ENCODE measurements around the gene RBM8A.
A peak's percentile ranks its signal among the peaks of the same experiment; 100 is the strongest.

The RBM8A gene

GRCh38 chr1:145885738-145886287 lies 41.5 kb downstream of the RBM8A start, which contains the start of gene ANKRD35 (continued):
- TF ChIP-seq ZNF585B (tag by site-specific recombination; IDR thresholded peaks at IDR 0.05) (no peak), ZNF184 (tag by site-specific recombination; IDR thresholded peaks at IDR 0.05) (no peak), ZNF558 (tag by site-specific recombination; IDR thresholded peaks at IDR 0.05) (no peak), ZNF76 (tag by site-specific recombination; IDR thresholded peaks at IDR 0.05; ENCODE audit: borderline replicate concordance, low read depth) (no peak), ZBTB26 (tag by site-specific recombination; optimal IDR thresholded peaks at IDR 0.05) (no peak), ZNF639 (tag by site-specific recombination; IDR thresholded peaks at IDR 0.05) (no peak), ZNF324 (tag by site-specific recombination; IDR thresholded peaks at IDR 0.05) (no peak), KLF8 (tag by site-specific recombination; IDR thresholded peaks at IDR 0.05) (peak; percentile 81; the same call in 1 of the 2 replicates), ZNF658 (tag by site-specific recombination; IDR thresholded peaks at IDR 0.05) (no peak), ZNF335 (tag by site-specific recombination; conservative IDR thresholded peaks at IDR 0.05) (peak; percentile 70), SCRT2 (tag by site-specific recombination; IDR thresholded peaks at IDR 0.05) (peak; percentile 69; the same call in 1 of the 2 replicates), ZNF692 (tag by site-specific recombination; IDR thresholded peaks at IDR 0.05) (no peak), ZNF561 (tag by site-specific recombination; IDR thresholded peaks at IDR 0.05; ENCODE audit: borderline replicate concordance) (no peak), ZNF571 (tag by site-specific recombination; IDR thresholded peaks at IDR 0.05) (no peak), ZNF621 (tag by site-specific recombination; IDR thresholded peaks at IDR 0.05) (no peak), KLF10 (tag by site-specific recombination; IDR thresholded peaks at IDR 0.05) (peak; percentile 70), ZNF274 (IDR thresholded peaks at IDR 0.05; ENCODE audit: low read length) (no peak), ZNF274 (tag by site-specific recombination; IDR thresholded peaks at IDR 0.05; ENCODE audit: borderline replicate concordance) (no peak)
- TF ChIP-seq, protein P1, sequence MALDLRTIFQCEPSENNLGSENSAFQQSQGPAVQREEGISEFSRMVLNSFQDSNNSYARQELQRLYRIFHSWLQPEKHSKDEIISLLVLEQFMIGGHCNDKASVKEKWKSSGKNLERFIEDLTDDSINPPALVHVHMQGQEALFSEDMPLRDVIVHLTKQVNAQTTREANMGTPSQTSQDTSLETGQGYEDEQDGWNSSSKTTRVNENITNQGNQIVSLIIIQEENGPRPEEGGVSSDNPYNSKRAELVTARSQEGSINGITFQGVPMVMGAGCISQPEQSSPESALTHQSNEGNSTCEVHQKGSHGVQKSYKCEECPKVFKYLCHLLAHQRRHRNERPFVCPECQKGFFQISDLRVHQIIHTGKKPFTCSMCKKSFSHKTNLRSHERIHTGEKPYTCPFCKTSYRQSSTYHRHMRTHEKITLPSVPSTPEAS (tag by site-specific recombination; IDR thresholded peaks at IDR 0.05): no peak
- TF ChIP-seq, protein P2, sequence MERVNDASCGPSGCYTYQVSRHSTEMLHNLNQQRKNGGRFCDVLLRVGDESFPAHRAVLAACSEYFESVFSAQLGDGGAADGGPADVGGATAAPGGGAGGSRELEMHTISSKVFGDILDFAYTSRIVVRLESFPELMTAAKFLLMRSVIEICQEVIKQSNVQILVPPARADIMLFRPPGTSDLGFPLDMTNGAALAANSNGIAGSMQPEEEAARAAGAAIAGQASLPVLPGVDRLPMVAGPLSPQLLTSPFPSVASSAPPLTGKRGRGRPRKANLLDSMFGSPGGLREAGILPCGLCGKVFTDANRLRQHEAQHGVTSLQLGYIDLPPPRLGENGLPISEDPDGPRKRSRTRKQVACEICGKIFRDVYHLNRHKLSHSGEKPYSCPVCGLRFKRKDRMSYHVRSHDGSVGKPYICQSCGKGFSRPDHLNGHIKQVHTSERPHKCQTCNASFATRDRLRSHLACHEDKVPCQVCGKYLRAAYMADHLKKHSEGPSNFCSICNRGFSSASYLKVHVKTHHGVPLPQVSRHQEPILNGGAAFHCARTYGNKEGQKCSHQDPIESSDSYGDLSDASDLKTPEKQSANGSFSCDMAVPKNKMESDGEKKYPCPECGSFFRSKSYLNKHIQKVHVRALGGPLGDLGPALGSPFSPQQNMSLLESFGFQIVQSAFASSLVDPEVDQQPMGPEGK (tag by site-specific recombination; IDR thresholded peaks at IDR 0.05): peak; percentile 33; the same call in 1 of the 2 replicates

- TF ChIP-seq, protein P3, sequence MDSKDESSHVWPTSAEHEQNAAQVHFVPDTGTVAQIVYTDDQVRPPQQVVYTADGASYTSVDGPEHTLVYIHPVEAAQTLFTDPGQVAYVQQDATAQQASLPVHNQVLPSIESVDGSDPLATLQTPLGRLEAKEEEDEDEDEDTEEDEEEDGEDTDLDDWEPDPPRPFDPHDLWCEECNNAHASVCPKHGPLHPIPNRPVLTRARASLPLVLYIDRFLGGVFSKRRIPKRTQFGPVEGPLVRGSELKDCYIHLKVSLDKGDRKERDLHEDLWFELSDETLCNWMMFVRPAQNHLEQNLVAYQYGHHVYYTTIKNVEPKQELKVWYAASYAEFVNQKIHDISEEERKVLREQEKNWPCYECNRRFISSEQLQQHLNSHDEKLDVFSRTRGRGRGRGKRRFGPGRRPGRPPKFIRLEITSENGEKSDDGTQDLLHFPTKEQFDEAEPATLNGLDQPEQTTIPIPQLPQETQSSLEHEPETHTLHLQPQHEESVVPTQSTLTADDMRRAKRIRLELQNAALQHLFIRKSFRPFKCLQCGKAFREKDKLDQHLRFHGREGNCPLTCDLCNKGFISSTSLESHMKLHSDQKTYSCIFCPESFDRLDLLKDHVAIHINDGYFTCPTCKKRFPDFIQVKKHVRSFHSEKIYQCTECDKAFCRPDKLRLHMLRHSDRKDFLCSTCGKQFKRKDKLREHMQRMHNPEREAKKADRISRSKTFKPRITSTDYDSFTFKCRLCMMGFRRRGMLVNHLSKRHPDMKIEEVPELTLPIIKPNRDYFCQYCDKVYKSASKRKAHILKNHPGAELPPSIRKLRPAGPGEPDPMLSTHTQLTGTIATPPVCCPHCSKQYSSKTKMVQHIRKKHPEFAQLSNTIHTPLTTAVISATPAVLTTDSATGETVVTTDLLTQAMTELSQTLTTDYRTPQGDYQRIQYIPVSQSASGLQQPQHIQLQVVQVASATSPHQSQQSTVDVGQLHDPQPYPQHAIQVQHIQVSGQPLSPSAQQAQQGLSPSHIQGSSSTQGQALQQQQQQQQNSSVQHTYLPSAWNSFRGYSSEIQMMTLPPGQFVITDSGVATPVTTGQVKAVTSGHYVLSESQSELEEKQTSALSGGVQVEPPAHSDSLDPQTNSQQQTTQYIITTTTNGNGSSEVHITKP (tag by site-specific recombination; IDR thresholded peaks at IDR 0.05): peak; percentile 26; the same call in 1 of the 2 replicates
- TF ChIP-seq ZNF239 (tag by site-specific recombination; IDR thresholded peaks at IDR 0.05) (no peak), ZNF776 (tag by site-specific recombination; IDR thresholded peaks at IDR 0.05; ENCODE audit: borderline replicate concordance) (no peak), ZNF26 (tag by site-specific recombination; IDR thresholded peaks at IDR 0.05) (no peak)
- Histone ChIP-seq H3K4me1 (ENCODE audit: control insufficient read depth, insufficient read depth, low read length) (no peaks in the 10 kb centered on the region; the same call in 1 of the 2 replicates), H3K4me3 (ENCODE audit: low read depth, low read length) (no peak overlapping the region), H3K27ac (ENCODE audit: extremely low read depth, low read depth, low read length) (no peak overlapping the region), H3K9me3 (ENCODE audit: control insufficient read depth, insufficient read depth, low read depth, low read length) (no peaks in the 10 kb centered on the region), H3K36me3 (ENCODE audit: control insufficient read depth in 2 of 2, insufficient read depth in 1 of 2, low read length in 2 of 2) (no peaks in the 10 kb centered on the region)
- ChIA-PET POLR2A (interaction anchor here (1.5 kb wide), 1 partner anchor 79 kb away, joined by 3 read pairs; the partner anchor contains the start of genes ANKRD34A and POLR3GL), CTCF (interaction anchor here (0.7 to 2.2 kb wide), 5 partner anchors 25 to 100 kb away, joined by 3 to 9 read pairs (median 5); partner anchors contain the start of genes NUDT17 and PIAS3)
Measured at GRCh38 chr1:145884675-145885074, 42.6 kb downstream of the RBM8A start.
